ENCODE results near the gene MYD88.
A peak's percentile ranks its signal among the peaks of the same experiment; 100 is the strongest.

MYD88 gene

GRCh38 chr3:38138349-38139190 lies at the start of gene MYD88:
MYD88 (plus strand) TSS chr3:38138661; CDS start chr3:38138701, 40 bp downstream.
- peak; percentile 82 for DNase-seq

DNA sequence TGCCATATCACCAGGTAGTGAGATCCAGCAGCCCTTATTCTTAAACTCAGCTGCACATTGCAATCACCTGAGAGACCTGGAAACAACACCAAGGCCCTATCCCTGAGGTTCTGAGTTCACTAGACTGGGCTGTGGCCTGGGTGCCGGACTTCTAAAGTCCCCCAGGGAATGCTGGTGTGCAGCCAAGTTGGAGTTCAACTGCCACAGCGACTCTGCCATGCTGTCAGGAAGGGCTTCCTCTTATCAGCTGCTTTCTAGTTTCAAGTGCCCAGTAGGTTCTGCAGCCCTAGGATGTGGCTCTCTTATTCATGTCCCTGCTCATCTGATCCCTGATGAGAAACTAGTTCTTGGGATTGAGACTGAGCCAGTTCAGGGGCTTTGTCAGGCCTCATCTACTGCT lies 49.3 kb upstream of the MYD88 start:
- no peak for DNase-seq

- no peak for DNase-seq
Measured at GRCh38 chr3:38090453-38090852, 48.0 kb upstream of the MYD88 start.

DNA sequence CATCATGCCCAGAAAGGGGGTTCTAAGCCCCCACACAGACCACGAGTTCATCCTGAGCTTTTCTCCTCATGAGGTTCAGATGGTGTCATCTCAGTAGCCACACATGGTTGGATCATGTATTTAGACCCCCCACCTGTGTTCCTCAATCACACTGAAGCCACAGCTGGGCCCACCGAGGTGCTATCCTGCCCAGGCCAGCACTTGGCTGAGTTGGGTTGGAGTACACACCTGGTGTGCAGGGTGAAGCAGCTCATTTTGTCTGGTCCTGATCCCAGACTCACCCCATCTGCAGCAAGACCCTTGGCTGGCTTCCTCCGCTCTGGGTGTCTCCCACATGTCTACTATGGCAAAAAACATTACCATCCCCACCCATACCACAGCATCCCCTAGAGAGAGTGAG lies 43.5 kb upstream of the MYD88 start:
- DNase-seq: no peak

DNA sequence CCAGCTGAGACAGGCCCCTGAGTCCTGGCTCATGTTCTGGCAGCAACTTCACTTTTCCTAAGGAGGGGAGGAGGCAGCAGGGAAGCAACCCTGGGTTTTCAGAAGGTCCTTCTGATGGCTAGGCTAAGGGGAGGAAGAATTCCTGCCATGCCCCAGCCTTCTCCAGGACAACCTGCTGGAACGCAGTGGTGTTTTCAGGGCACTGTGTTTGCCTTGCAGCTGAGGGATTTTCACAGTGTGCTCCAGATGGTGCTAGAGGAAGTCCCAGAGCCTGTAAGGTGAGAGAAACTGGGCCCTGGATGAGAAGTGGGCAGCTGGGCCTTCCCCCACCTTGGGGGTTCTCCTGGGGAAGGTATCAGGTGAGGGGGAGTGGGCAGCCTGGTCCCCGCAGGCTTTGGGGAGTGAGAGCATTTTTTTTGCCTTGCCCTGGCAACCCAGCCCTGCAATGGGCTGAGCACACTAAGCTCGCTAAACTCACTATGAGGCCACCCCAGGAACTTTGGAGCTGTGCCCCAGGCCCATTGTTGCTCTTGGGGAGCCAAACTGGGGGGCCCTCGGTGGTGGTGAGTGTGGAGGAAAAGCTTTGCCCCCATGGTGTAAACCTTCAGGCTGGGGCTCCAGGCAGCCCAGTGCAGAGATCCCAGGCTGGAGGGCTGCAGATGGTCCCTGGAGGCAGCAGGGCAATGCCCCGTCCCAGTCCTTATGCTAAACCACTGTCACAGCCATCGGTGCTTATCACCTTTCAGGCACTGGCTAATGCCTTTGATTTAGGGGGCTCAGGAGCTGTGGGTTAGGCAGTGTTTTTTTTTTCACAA lies 42.6 kb upstream of the MYD88 start:
- DNase-seq: no peak

DNA sequence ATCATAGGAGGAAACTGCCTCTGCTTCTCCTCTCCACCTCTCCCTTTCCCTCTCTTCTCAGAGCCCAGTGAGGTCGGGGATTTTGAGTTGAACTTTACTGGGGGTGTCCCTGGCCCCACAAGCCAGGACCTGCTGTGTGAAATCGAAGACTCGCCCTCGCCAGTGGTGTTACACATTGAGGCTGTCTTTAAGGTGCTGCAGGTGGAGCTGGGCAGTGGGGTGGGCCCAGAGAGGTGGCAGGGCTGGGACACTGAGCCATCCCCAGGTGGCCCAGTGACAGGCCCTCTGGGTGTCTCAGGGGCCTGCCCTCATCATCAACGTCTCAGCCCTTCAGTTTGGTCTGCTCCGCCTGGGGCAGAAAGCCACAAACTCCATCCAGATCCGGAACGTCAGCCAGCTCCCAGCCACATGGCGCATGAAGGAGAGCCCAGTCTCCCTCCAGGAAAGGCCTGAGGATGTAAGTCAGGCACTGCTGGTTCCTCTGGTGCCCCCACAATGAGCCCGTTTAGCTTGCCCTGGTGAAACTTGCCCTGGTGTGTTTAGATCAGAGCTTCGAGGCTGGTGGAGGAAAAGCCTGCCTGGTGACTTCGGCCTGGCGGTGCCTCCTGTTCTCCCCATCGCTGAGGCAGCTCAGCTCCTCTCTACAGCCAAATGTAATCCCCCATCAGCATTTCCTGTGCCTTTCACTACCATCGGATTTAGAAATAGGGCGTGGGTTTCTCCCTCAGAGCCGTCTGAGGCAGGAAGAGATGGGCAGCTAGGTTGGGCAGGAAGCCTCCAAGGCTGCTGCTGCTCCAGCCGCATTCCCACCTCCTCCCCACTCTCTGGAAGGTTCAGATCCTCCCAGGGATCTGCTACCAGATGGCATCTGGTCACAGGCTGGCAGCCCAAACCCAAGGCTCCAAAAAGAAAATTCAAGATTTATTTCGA lies 40.8 kb upstream of the MYD88 start:
- DNase-seq: no peak

DNA sequence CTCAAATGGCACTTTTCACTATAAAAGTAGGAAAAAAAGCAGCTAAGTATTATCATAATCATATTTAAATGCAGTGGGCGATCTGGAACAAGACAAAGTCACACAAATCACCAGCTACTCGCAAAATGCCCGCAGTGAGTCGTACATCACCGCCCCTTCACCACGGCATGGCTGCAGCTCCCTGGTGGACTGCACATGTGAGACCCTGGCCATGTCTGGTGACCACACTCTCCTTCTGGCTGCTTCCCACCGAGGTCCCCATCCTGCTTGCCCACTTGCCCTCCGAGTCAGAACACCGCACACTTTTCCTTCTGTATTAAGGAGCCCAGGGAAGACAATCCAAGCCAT lies 40.1 kb upstream of the MYD88 start:
- no peak for DNase-seq

- no peak for DNase-seq
Measured at GRCh38 chr3:38099518-38099917, 38.9 kb upstream of the MYD88 start.

DNA sequence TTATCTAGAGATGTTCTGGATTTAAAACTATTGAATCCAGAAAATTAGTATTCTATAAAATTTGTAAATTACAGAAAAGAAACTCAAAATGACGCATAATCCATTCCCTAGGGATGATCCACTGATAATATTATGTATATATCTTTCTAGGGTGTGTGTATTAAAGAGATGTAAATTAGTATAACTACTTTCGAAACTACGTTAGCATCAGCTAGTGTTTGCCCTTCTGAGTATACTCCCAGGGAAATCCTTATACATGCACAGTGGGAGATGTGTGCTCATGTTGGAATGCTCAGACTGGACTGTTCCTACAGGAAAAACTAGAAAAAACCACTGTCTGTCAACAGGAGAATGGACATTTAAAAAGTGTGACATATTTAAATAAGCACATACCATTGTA lies 38.0 kb upstream of the MYD88 start:
- no peak for DNase-seq

GRCh38 chr3:38101811-38102443 lies 36.5 kb upstream of the MYD88 start:
- no peak for DNase-seq

DNA sequence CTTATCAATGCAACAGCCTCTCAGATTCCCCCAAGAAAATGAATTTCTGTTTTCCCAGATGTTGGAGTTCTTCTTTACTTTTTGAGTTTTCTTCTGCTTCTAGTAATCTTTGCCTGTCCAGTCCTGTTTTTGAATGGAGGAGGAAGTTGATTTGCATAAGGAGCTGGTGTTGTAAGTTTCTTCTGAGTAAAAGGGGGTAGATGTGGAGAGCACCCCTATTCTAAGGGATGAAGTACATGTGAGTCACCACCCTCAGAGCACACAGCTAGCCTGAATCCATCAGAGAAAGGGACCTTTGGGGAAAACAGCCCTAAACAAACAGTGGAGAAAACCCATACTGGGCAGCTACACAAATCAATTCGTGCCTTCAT lies 36.0 kb upstream of the MYD88 start:
- no peak for DNase-seq

- DNase-seq: no peak
Measured at GRCh38 chr3:38105525-38105924, 32.9 kb upstream of the MYD88 start.

- DNase-seq: no peak
Measured at GRCh38 chr3:38107911-38108648, 30.4 kb upstream of the MYD88 start.

GRCh38 chr3:38108649-38109579 lies 29.5 kb upstream of the MYD88 start:
- no peak for DNase-seq

GRCh38 chr3:38109580-38110313 lies 28.7 kb upstream of the MYD88 start:
- no peak for DNase-seq

GRCh38 chr3:38110314-38111050 lies 28.0 kb upstream of the MYD88 start:
- DNase-seq: no peak

- DNase-seq: no peak
Measured at GRCh38 chr3:38111201-38111600, 27.3 kb upstream of the MYD88 start.

DNA sequence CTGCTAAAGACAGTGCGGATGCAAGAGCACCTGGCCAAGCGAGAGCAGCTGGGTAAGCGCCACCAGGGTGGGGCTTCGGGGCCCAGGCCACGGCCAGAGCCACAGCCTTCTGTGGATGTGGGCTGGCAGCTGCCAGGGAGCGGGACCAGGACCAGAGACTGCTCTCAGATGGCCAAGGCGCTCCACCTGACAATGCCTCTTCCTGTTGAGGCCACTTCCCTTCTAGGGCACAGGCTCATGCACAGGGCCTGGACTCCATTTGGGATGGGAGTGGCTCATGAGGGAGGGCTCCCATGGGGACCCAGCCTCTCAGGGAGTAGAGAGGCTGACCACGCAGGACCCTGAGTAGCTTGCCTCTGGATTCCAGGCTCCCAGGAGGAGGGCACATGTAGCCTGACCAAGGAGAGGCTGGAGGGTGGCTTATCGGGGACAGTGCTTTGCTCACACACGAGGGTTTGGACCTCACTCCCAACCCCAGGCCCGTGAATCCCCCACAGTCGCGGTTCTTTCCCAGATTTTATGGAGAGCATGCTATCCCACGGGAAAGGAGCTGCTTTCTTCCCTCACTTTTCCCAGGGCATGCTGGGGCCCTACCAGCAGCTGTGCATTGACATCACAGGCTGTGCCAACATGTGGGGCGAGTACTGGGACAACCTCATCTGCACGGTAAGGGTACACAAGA lies 26.6 kb upstream of the MYD88 start:
- DNase-seq: no peak

GRCh38 chr3:38112378-38112761 lies 26.1 kb upstream of the MYD88 start:
- DNase-seq: no peak

Data from activated CD4-positive, alpha-beta T cell treated with anti-CD3 and anti-CD28 coated beads for 1 hour (primary cell).